Transverse colon (tissue), 4 donors: ENCODE results near the gene KIF16B.

Source experiments
- CTCF ChIP-seq, 5 experiments: fragments of 200-600 bp in 3 of 5; fragments of 450-650 bp in 2 of 5; sonication (generic) in 3 of 5; IDR thresholded peaks; 1 replicate in 2 of 5; 2 replicates in 3 of 5; pipeline ENCODE4 v1.5.1; 2016 to 2017; ENCODE audit warnings: antibody characterized with exemption in 5 of 5, inconsistent platforms in 3 of 5, mild to moderate bottlenecking in 2 of 5, moderate library complexity in 1 of 5
- POLR2AphosphoS5 ChIP-seq, 3 donors: sonication (generic); formaldehyde crosslinking; IDR thresholded peaks; one replicate each; pipeline ENCODE4 v1.6.1; 2016; ENCODE audit warnings: antibody characterized with exemption in 3 of 3

- TF ChIP-seq CTCF (IDR thresholded peaks at IDR 0.05) (no peak), POLR2AphosphoS5 (IDR thresholded peaks at IDR 0.05) (no peak)
Observed at GRCh38 chr20:16245879-16246278, 327.4 kb downstream of the KIF16B start.
